K562 (cell line): ENCODE results near the gene TNFSF18. TPM values are rescaled to one million over a fixed set of nuclear protein-coding genes. Genes with fewer than 3 reads are reported as not detected.

Experiments used
- ARID2 ChIP-seq: fragments of 450-650 bp; IDR thresholded peaks from 2 replicates; pipeline ENCODE4 v1.6.1; 2017; ENCODE audit warnings: antibody characterized with exemption, mild to moderate bottlenecking
- HMG20B ChIP-seq: fragments of 250-450 bp; sonication (Bioruptor Pico); IDR thresholded peaks from 2 replicates; pipeline ENCODE4 v1.5.0; 2021; ENCODE audit warnings: mild to moderate bottlenecking
- MCM3 ChIP-seq: fragments of 450-650 bp; IDR thresholded peaks from 2 replicates; pipeline ENCODE4 v1.6.1; 2016
- RNF2 ChIP-seq: sonication (generic); IDR thresholded peaks from 2 replicates; pipeline ENCODE4 v1.6.1; 2016
- SAFB ChIP-seq: fragments of 200-400 bp; formaldehyde crosslinking; IDR thresholded peaks from 2 replicates; pipeline ENCODE4 v1.6.1; 2017; ENCODE audit warnings: low read depth, low read length, borderline replicate concordance
- TAF15 ChIP-seq: fragments of 200-400 bp; formaldehyde crosslinking; IDR thresholded peaks from 2 replicates; pipeline ENCODE4 v1.6.1; 2017; ENCODE audit warnings: mild to moderate bottlenecking, low read depth, low read length, moderate library complexity
- ZNF12 ChIP-seq: sonication (generic); formaldehyde crosslinking; IDR thresholded peaks from 2 replicates; pipeline ENCODE4 v1.4.0; 2020; ENCODE audit warnings: mild to moderate bottlenecking, missing genetic modification reagents
- ZNF75A ChIP-seq: fragments of 450-650 bp; formaldehyde crosslinking; IDR thresholded peaks from 2 replicates; pipeline ENCODE4 v1.4.0; 2020; ENCODE audit warnings: mild to moderate bottlenecking
- polyA plus RNA-seq, 8 experiments: library from polyadenylated mRNA; depleted of rRNA in 4 of 8; stranded (reverse) in 5 of 8; unstranded in 3 of 8; fragments of >200 nt; fragmentation: Nextera tagmentation in 2 of 8; fragmentation: Illumina TruSeq in 1 of 8; extraction: Ambion mirVana in 2 of 8; extraction: Trizol in 1 of 8; gene quantifications; 2 replicates each; pipeline versions ENCODE4 v1.2.1 to v1.2.3, GENCODE V29; 2011 to 2014; ENCODE audit warnings: inconsistent platforms in 1 of 8, missing spikeins in 1 of 8
- total RNA-seq, 7 experiments: library from RNA; depleted of rRNA in 6 of 7; stranded (reverse); fragments of >200 nt in 6 of 7; fragmentation: Illumina TruSeq in 2 of 7; extraction: Trizol in 2 of 7; gene quantifications; 2 replicates each; pipeline versions ENCODE4 v1.2.1 to v1.2.3, GENCODE V29; 2011 to 2021; ENCODE audit warnings: low replicate concordance in 1 of 7
- TF ChIP-seq, protein P1 (sequence below), 2 experiments: fragments of 450-650 bp in 1 of 2; sonication (generic) in 1 of 2; formaldehyde crosslinking in 1 of 2; IDR thresholded peaks; 2 replicates each; pipeline versions ENCODE4 v1.7.1 to v1.9.0; 2016 to 2022; ENCODE audit warnings: inconsistent platforms in 1 of 2, mild to moderate bottlenecking in 1 of 2, missing genetic modification reagents in 1 of 2
- TF ChIP-seq, protein P2 (sequence below): fragments of 250-450 bp; sonication (Bioruptor Pico); IDR thresholded peaks from 2 replicates; pipeline ENCODE4 v1.8.0; 2021; ENCODE audit warnings: moderate library complexity, mild to moderate bottlenecking, inconsistent platforms
- TF ChIP-seq, protein P3 (sequence below): sonication (generic); formaldehyde crosslinking; IDR thresholded peaks from 2 replicates; pipeline ENCODE4 v1.8.0; 2023; ENCODE audit warnings: mild to moderate bottlenecking, missing genetic modification reagents

Gene TNFSF18
- total and polyA plus RNA-seq, 9 of the 15 experiments (the other 6 are each of a cell fraction or from before 2014, with no cell fraction given) = not detected

DNA sequence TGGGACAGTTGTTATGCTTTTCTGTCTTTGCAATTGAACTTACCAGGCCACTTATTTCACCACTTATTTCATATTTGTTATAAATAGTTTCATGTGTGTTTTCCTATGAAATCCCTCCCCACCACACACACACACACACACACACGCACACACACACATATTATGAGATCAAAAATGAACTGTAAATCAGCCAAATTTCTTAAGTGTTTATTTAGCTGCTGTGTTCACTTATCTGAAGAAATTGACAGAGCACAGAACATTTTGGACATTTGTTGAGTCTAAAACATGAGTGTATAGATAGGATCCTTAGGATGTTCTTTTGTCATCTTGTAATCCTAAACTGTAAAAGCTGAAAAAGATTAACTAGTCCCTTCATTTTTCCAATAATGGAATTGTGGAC lies 7.8 kb upstream of the TNFSF18 start (continued):
- TF ChIP-seq, protein P1, sequence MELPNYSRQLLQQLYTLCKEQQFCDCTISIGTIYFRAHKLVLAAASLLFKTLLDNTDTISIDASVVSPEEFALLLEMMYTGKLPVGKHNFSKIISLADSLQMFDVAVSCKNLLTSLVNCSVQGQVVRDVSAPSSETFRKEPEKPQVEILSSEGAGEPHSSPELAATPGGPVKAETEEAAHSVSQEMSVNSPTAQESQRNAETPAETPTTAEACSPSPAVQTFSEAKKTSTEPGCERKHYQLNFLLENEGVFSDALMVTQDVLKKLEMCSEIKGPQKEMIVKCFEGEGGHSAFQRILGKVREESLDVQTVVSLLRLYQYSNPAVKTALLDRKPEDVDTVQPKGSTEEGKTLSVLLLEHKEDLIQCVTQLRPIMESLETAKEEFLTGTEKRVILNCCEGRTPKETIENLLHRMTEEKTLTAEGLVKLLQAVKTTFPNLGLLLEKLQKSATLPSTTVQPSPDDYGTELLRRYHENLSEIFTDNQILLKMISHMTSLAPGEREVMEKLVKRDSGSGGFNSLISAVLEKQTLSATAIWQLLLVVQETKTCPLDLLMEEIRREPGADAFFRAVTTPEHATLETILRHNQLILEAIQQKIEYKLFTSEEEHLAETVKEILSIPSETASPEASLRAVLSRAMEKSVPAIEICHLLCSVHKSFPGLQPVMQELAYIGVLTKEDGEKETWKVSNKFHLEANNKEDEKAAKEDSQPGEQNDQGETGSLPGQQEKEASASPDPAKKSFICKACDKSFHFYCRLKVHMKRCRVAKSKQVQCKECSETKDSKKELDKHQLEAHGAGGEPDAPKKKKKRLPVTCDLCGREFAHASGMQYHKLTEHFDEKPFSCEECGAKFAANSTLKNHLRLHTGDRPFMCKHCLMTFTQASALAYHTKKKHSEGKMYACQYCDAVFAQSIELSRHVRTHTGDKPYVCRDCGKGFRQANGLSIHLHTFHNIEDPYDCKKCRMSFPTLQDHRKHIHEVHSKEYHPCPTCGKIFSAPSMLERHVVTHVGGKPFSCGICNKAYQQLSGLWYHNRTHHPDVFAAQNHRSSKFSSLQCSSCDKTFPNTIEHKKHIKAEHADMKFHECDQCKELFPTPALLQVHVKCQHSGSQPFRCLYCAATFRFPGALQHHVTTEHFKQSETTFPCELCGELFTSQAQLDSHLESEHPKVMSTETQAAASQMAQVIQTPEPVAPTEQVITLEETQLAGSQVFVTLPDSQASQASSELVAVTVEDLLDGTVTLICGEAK (IDR thresholded peaks at IDR 0.05) = no peak
- TF ChIP-seq, protein P1 (CRISPR knock-in tag; IDR thresholded peaks at IDR 0.05) = no peak
- TF ChIP-seq ZNF75A = no peak
- TF ChIP-seq HMG20B (CRISPR knock-in tag) = no peak
- no peak for TF ChIP-seq TAF15
- TF ChIP-seq, protein P2, sequence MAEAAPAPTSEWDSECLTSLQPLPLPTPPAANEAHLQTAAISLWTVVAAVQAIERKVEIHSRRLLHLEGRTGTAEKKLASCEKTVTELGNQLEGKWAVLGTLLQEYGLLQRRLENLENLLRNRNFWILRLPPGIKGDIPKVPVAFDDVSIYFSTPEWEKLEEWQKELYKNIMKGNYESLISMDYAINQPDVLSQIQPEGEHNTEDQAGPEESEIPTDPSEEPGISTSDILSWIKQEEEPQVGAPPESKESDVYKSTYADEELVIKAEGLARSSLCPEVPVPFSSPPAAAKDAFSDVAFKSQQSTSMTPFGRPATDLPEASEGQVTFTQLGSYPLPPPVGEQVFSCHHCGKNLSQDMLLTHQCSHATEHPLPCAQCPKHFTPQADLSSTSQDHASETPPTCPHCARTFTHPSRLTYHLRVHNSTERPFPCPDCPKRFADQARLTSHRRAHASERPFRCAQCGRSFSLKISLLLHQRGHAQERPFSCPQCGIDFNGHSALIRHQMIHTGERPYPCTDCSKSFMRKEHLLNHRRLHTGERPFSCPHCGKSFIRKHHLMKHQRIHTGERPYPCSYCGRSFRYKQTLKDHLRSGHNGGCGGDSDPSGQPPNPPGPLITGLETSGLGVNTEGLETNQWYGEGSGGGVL (CRISPR knock-in tag) = no peak
- no peak for TF ChIP-seq ARID2
- no peak for TF ChIP-seq SAFB
- TF ChIP-seq, protein P3, sequence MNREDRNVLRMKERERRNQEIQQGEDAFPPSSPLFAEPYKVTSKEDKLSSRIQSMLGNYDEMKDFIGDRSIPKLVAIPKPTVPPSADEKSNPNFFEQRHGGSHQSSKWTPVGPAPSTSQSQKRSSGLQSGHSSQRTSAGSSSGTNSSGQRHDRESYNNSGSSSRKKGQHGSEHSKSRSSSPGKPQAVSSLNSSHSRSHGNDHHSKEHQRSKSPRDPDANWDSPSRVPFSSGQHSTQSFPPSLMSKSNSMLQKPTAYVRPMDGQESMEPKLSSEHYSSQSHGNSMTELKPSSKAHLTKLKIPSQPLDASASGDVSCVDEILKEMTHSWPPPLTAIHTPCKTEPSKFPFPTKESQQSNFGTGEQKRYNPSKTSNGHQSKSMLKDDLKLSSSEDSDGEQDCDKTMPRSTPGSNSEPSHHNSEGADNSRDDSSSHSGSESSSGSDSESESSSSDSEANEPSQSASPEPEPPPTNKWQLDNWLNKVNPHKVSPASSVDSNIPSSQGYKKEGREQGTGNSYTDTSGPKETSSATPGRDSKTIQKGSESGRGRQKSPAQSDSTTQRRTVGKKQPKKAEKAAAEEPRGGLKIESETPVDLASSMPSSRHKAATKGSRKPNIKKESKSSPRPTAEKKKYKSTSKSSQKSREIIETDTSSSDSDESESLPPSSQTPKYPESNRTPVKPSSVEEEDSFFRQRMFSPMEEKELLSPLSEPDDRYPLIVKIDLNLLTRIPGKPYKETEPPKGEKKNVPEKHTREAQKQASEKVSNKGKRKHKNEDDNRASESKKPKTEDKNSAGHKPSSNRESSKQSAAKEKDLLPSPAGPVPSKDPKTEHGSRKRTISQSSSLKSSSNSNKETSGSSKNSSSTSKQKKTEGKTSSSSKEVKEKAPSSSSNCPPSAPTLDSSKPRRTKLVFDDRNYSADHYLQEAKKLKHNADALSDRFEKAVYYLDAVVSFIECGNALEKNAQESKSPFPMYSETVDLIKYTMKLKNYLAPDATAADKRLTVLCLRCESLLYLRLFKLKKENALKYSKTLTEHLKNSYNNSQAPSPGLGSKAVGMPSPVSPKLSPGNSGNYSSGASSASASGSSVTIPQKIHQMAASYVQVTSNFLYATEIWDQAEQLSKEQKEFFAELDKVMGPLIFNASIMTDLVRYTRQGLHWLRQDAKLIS (CRISPR knock-in tag) = no peak
- TF ChIP-seq MCM3 = no peak
- TF ChIP-seq ZNF12 (CRISPR knock-in tag) = no peak
- TF ChIP-seq RNF2 = no peak
